IPS-18a (cell line): Measurements from ENCODE around the gene TMEM161A.
A peak's percentile ranks its signal among the peaks of the same experiment; 100 is the strongest.
"Not testable (repeated sequence)": the region's sequence is repeated elsewhere in the genome, so short reads cannot be mapped to it uniquely, and the experiment has no call there.

Experiments used
- H3K27ac ChIP-seq: one replicate; pipeline ENCODE4 v1.5.1; 2013; ENCODE audit warnings: low read length
- H3K27me3 ChIP-seq: one replicate; pipeline ENCODE4 v1.6.1; 2013; ENCODE audit warnings: mild to moderate bottlenecking, low read length; ENCODE audit not compliant: control insufficient read depth, insufficient read depth
- H3K36me3 ChIP-seq: one replicate; pipeline ENCODE4 v1.6.1; 2013; ENCODE audit warnings: low read depth, low read length; ENCODE audit not compliant: control insufficient read depth
- H3K4me1 ChIP-seq: one replicate; pipeline ENCODE4 v1.6.1; 2013; ENCODE audit warnings: low read depth, low read length; ENCODE audit not compliant: control insufficient read depth
- H3K4me3 ChIP-seq: one replicate; pipeline ENCODE4 v1.5.1; 2013; ENCODE audit warnings: low read length
- H3K9ac ChIP-seq: one replicate; pipeline ENCODE4 v1.6.1; 2013; ENCODE audit warnings: mild to moderate bottlenecking, low read length, moderate library complexity
- H3K9me3 ChIP-seq: one replicate; pipeline ENCODE4 v1.6.1; 2013; ENCODE audit warnings: low read depth, low read length; ENCODE audit not compliant: control insufficient read depth

The TMEM161A gene

GRCh38 chr19:19105365-19106055 lies 32.8 kb downstream of the TMEM161A start:
- H3K9ac ChIP-seq = peak overlapping the region; percentile 66
- H3K27me3 ChIP-seq = no peaks in the 10 kb centered on the region
- H3K4me1 ChIP-seq = peaks cover 6% of the 10 kb centered on the region
- peak overlapping the region; percentile 86 for H3K27ac ChIP-seq
- peak overlapping the region; percentile 75 for H3K4me3 ChIP-seq
- no peaks in the 10 kb centered on the region for H3K36me3 ChIP-seq
- H3K9me3 ChIP-seq = no peaks in the 10 kb centered on the region

DNA sequence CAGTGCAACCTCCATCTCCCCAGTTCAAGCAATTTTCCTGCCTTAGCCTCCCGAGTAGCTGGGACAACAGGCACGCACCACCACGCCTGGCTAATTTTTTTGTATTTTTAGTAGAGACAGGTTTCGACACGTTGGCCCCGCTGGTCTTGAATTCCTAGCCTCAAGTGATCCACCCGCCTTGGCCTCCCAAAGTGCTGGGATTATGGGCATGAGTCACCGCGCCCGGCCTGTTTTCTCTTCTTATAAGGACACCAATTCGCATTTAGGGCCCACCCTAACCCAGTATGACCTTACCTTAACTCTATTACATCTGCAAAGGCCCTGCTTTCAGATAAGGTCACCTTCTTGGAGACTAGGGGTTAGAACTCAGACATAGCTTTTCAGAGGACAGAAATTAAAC lies 35.1 kb downstream of the TMEM161A start:
- Histone ChIP-seq H3K27ac (no peak overlapping the region), H3K9ac (no peak overlapping the region), H3K9me3 (no peaks in the 10 kb centered on the region), H3K27me3 (no peaks in the 10 kb centered on the region), H3K4me3 (no peak overlapping the region), H3K36me3 (no peaks in the 10 kb centered on the region), H3K4me1 (peaks cover 6% of the 10 kb centered on the region)

DNA sequence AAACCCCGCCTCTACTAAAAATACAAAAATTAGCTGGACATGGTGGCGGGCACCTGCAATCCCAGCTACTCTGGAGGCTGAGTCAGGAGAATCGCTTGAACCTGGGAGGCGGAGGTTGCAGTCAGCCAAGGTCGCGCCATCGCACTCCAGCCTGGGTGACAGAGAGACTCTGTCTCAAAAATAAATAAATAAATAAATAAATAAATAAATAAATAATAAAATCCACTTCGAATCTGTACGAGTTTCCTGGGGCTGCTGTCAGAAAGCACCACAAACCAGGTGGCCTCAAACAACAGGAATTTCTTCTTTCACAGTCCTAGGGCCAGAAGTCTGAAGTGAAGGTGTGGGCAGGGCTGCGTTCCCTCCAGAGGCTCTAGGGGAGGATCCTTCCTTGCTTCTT lies 35.7 kb downstream of the TMEM161A start:
- H3K9me3 ChIP-seq, H3K4me3 ChIP-seq, H3K27me3 ChIP-seq, H3K4me1 ChIP-seq, H3K27ac ChIP-seq, H3K9ac ChIP-seq, H3K36me3 ChIP-seq: not testable (repeated sequence)

GRCh38 chr19:19101540-19101939 lies 36.7 kb downstream of the TMEM161A start:
- Histone ChIP-seq H3K9ac (no peak overlapping the region), H3K27me3 (no peaks in the 10 kb centered on the region), H3K9me3 (no peaks in the 10 kb centered on the region), H3K4me1 (peaks cover 6% of the 10 kb centered on the region), H3K4me3 (no peak overlapping the region), H3K36me3 (no peaks in the 10 kb centered on the region), H3K27ac (no peak overlapping the region)

- H3K4me3 ChIP-seq = no peak overlapping the region
- H3K4me1 ChIP-seq = no peaks in the 10 kb centered on the region
- H3K27me3 ChIP-seq = no peaks in the 10 kb centered on the region
- no peaks in the 10 kb centered on the region for H3K9me3 ChIP-seq
- H3K36me3 ChIP-seq = no peaks in the 10 kb centered on the region
- no peak overlapping the region for H3K9ac ChIP-seq
- no peak overlapping the region for H3K27ac ChIP-seq
Observed at GRCh38 chr19:19098703-19099632, 39.3 kb downstream of the TMEM161A start.

GRCh38 chr19:19098084-19098702 lies 40.1 kb downstream of the TMEM161A start:
- Histone ChIP-seq H3K9me3 (no peaks in the 10 kb centered on the region), H3K4me1 (no peaks in the 10 kb centered on the region), H3K4me3 (no peak overlapping the region), H3K9ac (no peak overlapping the region), H3K27ac (no peak overlapping the region), H3K27me3 (no peaks in the 10 kb centered on the region), H3K36me3 (no peaks in the 10 kb centered on the region)

GRCh38 chr19:19096641-19097627 lies 41.3 kb downstream of the TMEM161A start:
- Histone ChIP-seq H3K36me3 (no peaks in the 10 kb centered on the region), H3K9ac (no peak overlapping the region)

GRCh38 chr19:19095691-19096090 lies 42.6 kb downstream of the TMEM161A start:
- H3K27ac ChIP-seq = no peak overlapping the region
- H3K9ac ChIP-seq = no peak overlapping the region
- H3K4me3 ChIP-seq = no peak overlapping the region
- H3K36me3 ChIP-seq = no peaks in the 10 kb centered on the region
- no peaks in the 10 kb centered on the region for H3K27me3 ChIP-seq
- no peaks in the 10 kb centered on the region for H3K9me3 ChIP-seq
- peaks cover 3% of the 10 kb centered on the region for H3K4me1 ChIP-seq

More at GRCh38 chr19:19096641-19097627, 41.3 kb downstream of the TMEM161A start:
- H3K27me3 ChIP-seq = no peaks in the 10 kb centered on the region
- no peaks in the 10 kb centered on the region for H3K9me3 ChIP-seq
- no peaks in the 10 kb centered on the region for H3K4me1 ChIP-seq
- no peak overlapping the region for H3K27ac ChIP-seq
- no peak overlapping the region for H3K4me3 ChIP-seq

DNA sequence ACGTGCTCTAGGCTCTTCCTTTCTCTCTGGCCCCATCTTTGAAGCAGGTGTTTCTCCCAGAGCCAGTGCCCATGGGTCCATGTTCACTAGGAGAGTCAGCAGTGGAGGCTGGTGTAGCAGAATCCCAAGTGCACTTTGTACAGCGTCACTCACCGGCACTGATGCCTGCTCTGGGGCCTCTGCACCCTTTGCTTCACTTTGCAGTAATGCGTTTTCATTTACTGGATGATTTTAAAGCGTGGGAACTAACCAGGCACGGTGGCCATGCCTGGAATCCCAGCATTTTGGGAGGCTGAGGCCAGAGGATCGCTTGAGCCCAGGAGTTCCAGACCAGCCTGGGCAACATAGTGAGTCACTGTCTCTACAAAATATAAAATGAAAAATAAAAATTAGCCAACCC lies 43.8 kb downstream of the TMEM161A start:
- H3K36me3 ChIP-seq = no peaks in the 10 kb centered on the region
- H3K4me3 ChIP-seq = no peak overlapping the region
- no peak overlapping the region for H3K27ac ChIP-seq
- peaks cover 14% of the 10 kb centered on the region for H3K4me1 ChIP-seq
- H3K27me3 ChIP-seq = no peaks in the 10 kb centered on the region
- no peak overlapping the region for H3K9ac ChIP-seq
- no peaks in the 10 kb centered on the region for H3K9me3 ChIP-seq

- Histone ChIP-seq H3K4me1 (peaks cover 14% of the 10 kb centered on the region), H3K36me3 (no peaks in the 10 kb centered on the region), H3K27ac (no peak overlapping the region), H3K9ac (no peak overlapping the region), H3K27me3 (no peaks in the 10 kb centered on the region), H3K9me3 (no peaks in the 10 kb centered on the region), H3K4me3 (no peak overlapping the region)
Observed at GRCh38 chr19:19087676-19088075, 50.6 kb downstream of the TMEM161A start.
